ENCODE results near the gene FBXO44. TPM values are rescaled to one million over a fixed set of nuclear protein-coding genes. Genes with fewer than 3 reads are reported as not detected.

FBXO44 gene
- total and polyA plus RNA-seq, 2 donors from 2014 or later = 22.5 to 66.6 TPM

DNA sequence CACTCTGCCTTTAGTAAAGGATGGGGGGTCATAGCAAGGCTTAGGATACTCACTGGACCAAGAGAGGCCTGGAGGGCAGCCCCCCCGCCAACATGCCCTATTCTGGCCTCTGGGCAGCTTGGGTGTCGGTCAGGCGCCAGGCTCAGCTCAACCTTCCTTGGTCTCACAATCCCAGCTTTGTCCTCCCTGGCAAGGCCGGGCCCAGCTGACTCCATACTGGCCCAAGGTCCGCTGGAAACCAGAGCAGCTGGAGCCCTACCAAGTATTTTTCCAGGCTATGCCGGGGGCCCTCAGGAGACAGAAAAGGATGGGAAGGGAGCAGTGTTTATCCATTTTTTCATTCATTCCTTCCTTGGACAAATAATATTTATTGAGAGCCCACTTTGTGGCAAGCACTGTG, 6.6 kb upstream of the FBXO44 start:
- no peak for DNase-seq
- Histone ChIP-seq H3K27me3 (ENCODE audit: control insufficient read depth, insufficient read depth, low read length) (peaks cover 11% of the 10 kb centered on the region), H3K4me1 (ENCODE audit: control insufficient read depth in 2 of 3, insufficient read depth in 2 of 3, low read depth in 1 of 3, low read length in 3 of 3) (peaks cover 0 to 4% (median 0%) of the 10 kb centered on the region in 3 donors), H3K4me3 (ENCODE audit: low read length in 3 of 3) (no peak overlapping the region), H3K36me3 (ENCODE audit: control insufficient read depth in 2 of 3, insufficient read depth in 3 of 3, low read length in 3 of 3) (no peaks in the 10 kb centered on the region), H3K9ac (ENCODE audit: low read length in 3 of 3) (no peak overlapping the region), H3K27ac (ENCODE audit: low read depth in 2 of 2, low read length in 2 of 2) (no peak overlapping the region), H3K9me3 (ENCODE audit: control insufficient read depth in 2 of 3, insufficient read depth in 1 of 3, low read length in 3 of 3) (no peaks in the 10 kb centered on the region)
- FAIRE-seq = no peak
- TF ChIP-seq, protein P1, sequence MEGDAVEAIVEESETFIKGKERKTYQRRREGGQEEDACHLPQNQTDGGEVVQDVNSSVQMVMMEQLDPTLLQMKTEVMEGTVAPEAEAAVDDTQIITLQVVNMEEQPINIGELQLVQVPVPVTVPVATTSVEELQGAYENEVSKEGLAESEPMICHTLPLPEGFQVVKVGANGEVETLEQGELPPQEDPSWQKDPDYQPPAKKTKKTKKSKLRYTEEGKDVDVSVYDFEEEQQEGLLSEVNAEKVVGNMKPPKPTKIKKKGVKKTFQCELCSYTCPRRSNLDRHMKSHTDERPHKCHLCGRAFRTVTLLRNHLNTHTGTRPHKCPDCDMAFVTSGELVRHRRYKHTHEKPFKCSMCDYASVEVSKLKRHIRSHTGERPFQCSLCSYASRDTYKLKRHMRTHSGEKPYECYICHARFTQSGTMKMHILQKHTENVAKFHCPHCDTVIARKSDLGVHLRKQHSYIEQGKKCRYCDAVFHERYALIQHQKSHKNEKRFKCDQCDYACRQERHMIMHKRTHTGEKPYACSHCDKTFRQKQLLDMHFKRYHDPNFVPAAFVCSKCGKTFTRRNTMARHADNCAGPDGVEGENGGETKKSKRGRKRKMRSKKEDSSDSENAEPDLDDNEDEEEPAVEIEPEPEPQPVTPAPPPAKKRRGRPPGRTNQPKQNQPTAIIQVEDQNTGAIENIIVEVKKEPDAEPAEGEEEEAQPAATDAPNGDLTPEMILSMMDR (IDR thresholded peaks at IDR 0.05; ENCODE audit: borderline replicate concordance, extremely low read depth, insufficient read depth) = no peak
- intact Hi-C loops (cut with DNase I) = loop anchor here (10.0 kb wide), 1 partner anchor 403 kb away; no protein-coding TSS in a partner anchor

DNA sequence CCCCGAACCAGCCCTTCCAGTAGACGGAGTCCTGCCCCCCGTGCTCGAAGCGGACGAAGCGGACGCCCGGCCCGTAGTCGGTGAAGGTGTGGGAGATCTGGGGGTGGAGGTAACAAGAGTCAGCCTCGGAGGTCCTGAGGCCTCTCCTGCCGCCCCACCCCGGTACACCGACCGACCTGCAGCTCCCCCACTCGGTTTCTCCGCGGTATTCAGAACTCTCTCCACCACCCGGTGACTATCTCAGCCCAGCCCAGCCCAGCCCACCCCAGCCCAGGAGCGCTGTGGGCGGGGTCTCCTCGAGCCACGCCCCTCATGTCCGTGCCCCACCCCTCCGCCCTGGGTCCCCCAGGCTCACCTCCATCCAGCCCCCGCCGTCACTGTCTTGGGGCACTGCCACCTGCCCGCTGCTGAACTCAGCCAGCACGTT, 5.9 kb upstream of the FBXO44 start:
- FAIRE-seq (no peak), DNase-seq (no peak)
- intact Hi-C loops (cut with DNase I) = loop anchor here (10.0 kb wide), 1 partner anchor 404 kb away; no protein-coding TSS in a partner anchor
- H3K27ac ChIP-seq (ENCODE audit: low read depth in 2 of 2, low read length in 2 of 2) = no peak overlapping the region
- H3K36me3 ChIP-seq (ENCODE audit: control insufficient read depth in 2 of 3, insufficient read depth in 3 of 3, low read length in 3 of 3) = no peaks in the 10 kb centered on the region
- H3K9me3 ChIP-seq (ENCODE audit: control insufficient read depth in 2 of 3, insufficient read depth in 1 of 3, low read length in 3 of 3) = no peaks in the 10 kb centered on the region
- no peak overlapping the region for H3K9ac ChIP-seq (ENCODE audit: low read length in 3 of 3)
- H3K27me3 ChIP-seq (ENCODE audit: control insufficient read depth, insufficient read depth, low read length) = peaks cover 11% of the 10 kb centered on the region
- no peak overlapping the region for H3K4me3 ChIP-seq (ENCODE audit: low read length in 3 of 3)
- TF ChIP-seq, protein P1 (IDR thresholded peaks at IDR 0.05; ENCODE audit: borderline replicate concordance, extremely low read depth, insufficient read depth) = no peak
- H3K4me1 ChIP-seq (ENCODE audit: control insufficient read depth in 2 of 3, insufficient read depth in 2 of 3, low read depth in 1 of 3, low read length in 3 of 3) = peaks cover 0 to 4% (median 0%) of the 10 kb centered on the region in 3 donors

DNA sequence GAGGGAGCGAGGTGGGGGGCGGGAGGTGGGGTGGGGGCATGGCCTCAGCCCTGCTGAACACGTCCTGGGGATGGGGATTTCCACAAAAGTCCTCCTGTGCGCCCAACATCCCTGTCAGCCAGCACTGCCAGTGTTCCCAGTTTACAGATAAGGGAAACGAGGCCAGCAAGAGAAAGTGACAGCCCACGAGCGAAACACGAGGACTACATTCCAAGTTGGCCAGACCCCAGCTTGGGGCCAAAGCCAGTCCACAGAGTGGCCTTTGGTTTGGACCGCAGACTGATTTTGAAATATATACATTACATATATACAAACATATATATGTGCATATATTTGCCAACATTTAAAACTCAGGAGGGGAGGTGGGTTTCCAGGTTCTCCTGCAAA, 5.4 kb upstream of the FBXO44 start:
- Histone ChIP-seq H3K27me3 (ENCODE audit: control insufficient read depth, insufficient read depth, low read length) (peaks cover 11% of the 10 kb centered on the region), H3K4me3 (ENCODE audit: low read length in 3 of 3) (no peak overlapping the region), H3K4me1 (ENCODE audit: control insufficient read depth in 2 of 3, insufficient read depth in 2 of 3, low read depth in 1 of 3, low read length in 3 of 3) (peaks cover 0 to 4% (median 0%) of the 10 kb centered on the region in 3 donors), H3K27ac (ENCODE audit: low read depth in 2 of 2, low read length in 2 of 2) (no peak overlapping the region), H3K9ac (ENCODE audit: low read length in 3 of 3) (no peak overlapping the region), H3K9me3 (ENCODE audit: control insufficient read depth in 2 of 3, insufficient read depth in 1 of 3, low read length in 3 of 3) (no peaks in the 10 kb centered on the region), H3K36me3 (ENCODE audit: control insufficient read depth in 2 of 3, insufficient read depth in 3 of 3, low read length in 3 of 3) (no peaks in the 10 kb centered on the region)
- intact Hi-C loops (cut with DNase I) = loop anchor here (10.0 kb wide), 1 partner anchor 404 kb away; no protein-coding TSS in a partner anchor
- TF ChIP-seq, protein P1 (IDR thresholded peaks at IDR 0.05; ENCODE audit: borderline replicate concordance, extremely low read depth, insufficient read depth) = no peak
- DNase-seq = no peak
- FAIRE-seq = no peak
